ENCODE measurements around the gene MTMR12. TPM values are rescaled to one million over a fixed set of nuclear protein-coding genes. Genes with fewer than 3 reads are reported as not detected.

The MTMR12 gene
- total and polyA plus RNA-seq, 2 of the 4 experiments (the other 2 are of a cell fraction): 11.1 to 21.3 TPM

GRCh38 chr5:32339878-32340277, 27.1 kb upstream of the MTMR12 start:
- dilution Hi-C loops (cut with HindIII; ENCODE audit: low sequenced_read_pairs, unreplicated experiment): no loop called here

More at GRCh38 chr5:32339878-32340277, 27.1 kb upstream of the MTMR12 start:
- Histone ChIP-seq H3K23ac (ENCODE audit: low read depth, low read length) (no peak overlapping the region), H2AFZ (replicated peaks; ENCODE audit: low read length, poor library complexity) (no peak overlapping the region), H2BK20ac (ENCODE audit: low read depth, low read length) (no peak overlapping the region), H4K5ac (ENCODE audit: low read depth, low read length) (no peak overlapping the region), H2BK5ac (ENCODE audit: low read depth, low read length, poor library complexity, severe bottlenecking) (no peak overlapping the region), H3K4me3 (ENCODE audit: insufficient read depth, low read depth, low read length) (no peak overlapping the region), H2BK15ac (ENCODE audit: low read depth, low read length) (no peak overlapping the region), H3K4me2 (ENCODE audit: low read depth, low read length) (no peak overlapping the region), H3K9ac (ENCODE audit: low read depth, low read length) (no peak overlapping the region), H3K18ac (ENCODE audit: low read depth, low read length) (no peak overlapping the region), H3K27ac (ENCODE audit: insufficient read depth, low read length) (no peak overlapping the region), H2BK120ac (ENCODE audit: low read depth, low read length) (no peak overlapping the region), H3K56ac (ENCODE audit: extremely low read depth, insufficient read depth, low read length) (no peak overlapping the region), H2AK5ac (ENCODE audit: low read depth, low read length) (no peak overlapping the region), H3K27me3 (ENCODE audit: control insufficient read depth, insufficient read depth, low read length) (no peaks in the 10 kb centered on the region), H3K36me3 (ENCODE audit: control insufficient read depth, insufficient read depth, low read length) (no peaks in the 10 kb centered on the region), H4K8ac (ENCODE audit: low read depth in 2 of 2, low read length in 2 of 2) (no peak overlapping the region), H2AK9ac (replicated peaks; ENCODE audit: low read depth, low read length, poor library complexity) (no peak overlapping the region), H3K4me1 (ENCODE audit: control insufficient read depth, insufficient read depth, low read length) (no peaks in the 10 kb centered on the region), H3K9me1 (ENCODE audit: insufficient read depth, low read length) (no peaks in the 10 kb centered on the region), H3K4ac (ENCODE audit: low read depth, low read length) (no peak overlapping the region), H3K14ac (replicated peaks; ENCODE audit: low read depth, low read length) (no peak overlapping the region), H4K91ac (ENCODE audit: insufficient read depth, low read depth, low read length) (no peak overlapping the region), H4K20me1 (ENCODE audit: insufficient read depth, low read length) (no peaks in the 10 kb centered on the region), H3K9me3 (ENCODE audit: control insufficient read depth, insufficient read depth, low read length) (peaks cover 12% of the 10 kb centered on the region), H3K79me1 (ENCODE audit: low read depth in 1 of 2, low read length in 2 of 2) (no peaks in the 10 kb centered on the region)
- ChIA-PET POLR2A (ENCODE audit: unreplicated experiment) (no interaction called here), CTCF (interaction anchor here (0.6 to 0.9 kb wide), 2 partner anchors 10 to 142 kb away, joined by 3 to 6 read pairs; no protein-coding TSS in a partner anchor)
- ATAC-seq (ENCODE audit: low read depth) (no peak), DNase-seq (no peak)
- no CpG with 5 or more reads among the region's 4 CpGs for WGBS, 2 experiments (ENCODE audit: extremely low coverage in 2 of 2, insufficient read length in 1 of 2)
- intact Hi-C loops (cut with micrococcal nuclease): no loop called here
- TF ChIP-seq MAZ (IDR thresholded peaks at IDR 0.05; ENCODE audit: borderline replicate concordance, low read depth, low read length) (no peak), NFE2L2 (IDR thresholded peaks at IDR 0.05; ENCODE audit: low read depth, low read length) (no peak), RAD21 (IDR thresholded peaks at IDR 0.05; ENCODE audit: low read length) (no peak), RCOR1 (IDR thresholded peaks at IDR 0.05; ENCODE audit: insufficient replicate concordance, low read length) (no peak), MXI1 (IDR thresholded peaks at IDR 0.05; ENCODE audit: borderline replicate concordance, low read depth, low read length) (no peak), BHLHE40 (IDR thresholded peaks at IDR 0.05; ENCODE audit: low read depth, low read length) (no peak), POLR2A (IDR thresholded peaks at IDR 0.05; ENCODE audit: low read depth, low read length) (no peak), USF2 (IDR thresholded peaks at IDR 0.05; ENCODE audit: low read depth, low read length) (no peak), RFX5 (IDR thresholded peaks at IDR 0.05; ENCODE audit: low read depth, low read length) (no peak), FOS (IDR thresholded peaks at IDR 0.05; ENCODE audit: low read depth, low read length) (no peak), MAFK (IDR thresholded peaks at IDR 0.05; ENCODE audit: low read depth, low read length) (no peak), CEBPB (IDR thresholded peaks at IDR 0.05; ENCODE audit: low read depth, low read length) (no peak), CHD1 (IDR thresholded peaks at IDR 0.05; ENCODE audit: low read depth, low read length) (no peak), SMC3 (IDR thresholded peaks at IDR 0.05; ENCODE audit: low read depth, low read length) (no peak)
- TF ChIP-seq, protein P1, sequence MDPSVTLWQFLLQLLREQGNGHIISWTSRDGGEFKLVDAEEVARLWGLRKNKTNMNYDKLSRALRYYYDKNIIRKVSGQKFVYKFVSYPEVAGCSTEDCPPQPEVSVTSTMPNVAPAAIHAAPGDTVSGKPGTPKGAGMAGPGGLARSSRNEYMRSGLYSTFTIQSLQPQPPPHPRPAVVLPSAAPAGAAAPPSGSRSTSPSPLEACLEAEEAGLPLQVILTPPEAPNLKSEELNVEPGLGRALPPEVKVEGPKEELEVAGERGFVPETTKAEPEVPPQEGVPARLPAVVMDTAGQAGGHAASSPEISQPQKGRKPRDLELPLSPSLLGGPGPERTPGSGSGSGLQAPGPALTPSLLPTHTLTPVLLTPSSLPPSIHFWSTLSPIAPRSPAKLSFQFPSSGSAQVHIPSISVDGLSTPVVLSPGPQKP (IDR thresholded peaks at IDR 0.05; ENCODE audit: borderline replicate concordance, low read depth, low read length): no peak
- TF ChIP-seq, protein P2, sequence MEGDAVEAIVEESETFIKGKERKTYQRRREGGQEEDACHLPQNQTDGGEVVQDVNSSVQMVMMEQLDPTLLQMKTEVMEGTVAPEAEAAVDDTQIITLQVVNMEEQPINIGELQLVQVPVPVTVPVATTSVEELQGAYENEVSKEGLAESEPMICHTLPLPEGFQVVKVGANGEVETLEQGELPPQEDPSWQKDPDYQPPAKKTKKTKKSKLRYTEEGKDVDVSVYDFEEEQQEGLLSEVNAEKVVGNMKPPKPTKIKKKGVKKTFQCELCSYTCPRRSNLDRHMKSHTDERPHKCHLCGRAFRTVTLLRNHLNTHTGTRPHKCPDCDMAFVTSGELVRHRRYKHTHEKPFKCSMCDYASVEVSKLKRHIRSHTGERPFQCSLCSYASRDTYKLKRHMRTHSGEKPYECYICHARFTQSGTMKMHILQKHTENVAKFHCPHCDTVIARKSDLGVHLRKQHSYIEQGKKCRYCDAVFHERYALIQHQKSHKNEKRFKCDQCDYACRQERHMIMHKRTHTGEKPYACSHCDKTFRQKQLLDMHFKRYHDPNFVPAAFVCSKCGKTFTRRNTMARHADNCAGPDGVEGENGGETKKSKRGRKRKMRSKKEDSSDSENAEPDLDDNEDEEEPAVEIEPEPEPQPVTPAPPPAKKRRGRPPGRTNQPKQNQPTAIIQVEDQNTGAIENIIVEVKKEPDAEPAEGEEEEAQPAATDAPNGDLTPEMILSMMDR (conservative IDR thresholded peaks at IDR 0.05; ENCODE audit: low read depth, low read length): no peak
- no TSS peak for BruUV-seq (replicated peaks)
- in situ Hi-C loops (cut with MboI; ENCODE audit: low sequenced_read_pairs): no loop called here

All from IMR-90 (cell line).